ENCODE results near the gene TBX20.

DNA sequence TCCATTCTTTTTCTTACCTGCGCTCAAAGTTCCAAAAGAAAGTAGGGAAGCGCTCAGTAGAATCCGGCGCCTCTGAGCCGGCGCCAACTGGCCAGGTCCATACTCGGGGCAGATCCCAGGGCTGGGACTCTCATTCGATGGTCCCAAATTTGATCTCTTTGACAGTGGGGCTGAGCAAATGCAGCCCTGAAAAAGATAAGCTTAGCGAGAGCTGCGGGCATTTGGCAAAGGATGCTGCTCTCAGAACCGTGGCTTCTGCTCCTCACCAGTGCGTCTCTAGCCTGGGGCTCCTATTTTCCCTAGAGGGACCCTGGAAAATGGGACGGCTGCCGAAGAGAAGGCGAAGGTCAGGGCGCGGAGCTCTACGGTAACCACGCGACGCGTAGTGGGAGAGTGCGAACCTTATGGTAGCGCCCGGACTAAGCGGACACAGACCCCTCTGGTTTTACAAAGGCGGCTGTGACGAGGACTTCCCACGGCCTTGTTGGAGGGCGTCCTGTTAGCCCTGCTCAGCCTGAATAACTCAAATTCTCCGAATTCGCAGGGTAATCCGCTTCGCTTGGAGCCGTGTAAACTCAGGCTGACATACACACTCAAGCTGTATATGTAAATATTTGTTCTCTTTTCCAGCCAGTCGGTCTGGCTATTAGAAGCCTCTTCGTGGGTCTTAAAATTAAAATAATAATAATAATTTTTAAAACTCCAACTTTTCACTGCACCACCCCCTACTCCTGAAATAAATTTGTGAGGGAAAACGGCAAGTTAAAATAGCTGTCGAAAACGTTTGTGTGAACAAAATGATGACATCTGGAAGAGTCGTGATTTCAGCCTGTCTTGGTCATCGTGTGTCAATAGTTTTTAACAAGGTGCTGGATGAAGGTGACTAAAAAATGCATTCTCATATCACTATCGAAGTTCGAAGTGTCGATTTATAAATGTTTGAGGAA is 869 bp upstream of the TBX20 start:
- TF ChIP-seq, protein P1, sequence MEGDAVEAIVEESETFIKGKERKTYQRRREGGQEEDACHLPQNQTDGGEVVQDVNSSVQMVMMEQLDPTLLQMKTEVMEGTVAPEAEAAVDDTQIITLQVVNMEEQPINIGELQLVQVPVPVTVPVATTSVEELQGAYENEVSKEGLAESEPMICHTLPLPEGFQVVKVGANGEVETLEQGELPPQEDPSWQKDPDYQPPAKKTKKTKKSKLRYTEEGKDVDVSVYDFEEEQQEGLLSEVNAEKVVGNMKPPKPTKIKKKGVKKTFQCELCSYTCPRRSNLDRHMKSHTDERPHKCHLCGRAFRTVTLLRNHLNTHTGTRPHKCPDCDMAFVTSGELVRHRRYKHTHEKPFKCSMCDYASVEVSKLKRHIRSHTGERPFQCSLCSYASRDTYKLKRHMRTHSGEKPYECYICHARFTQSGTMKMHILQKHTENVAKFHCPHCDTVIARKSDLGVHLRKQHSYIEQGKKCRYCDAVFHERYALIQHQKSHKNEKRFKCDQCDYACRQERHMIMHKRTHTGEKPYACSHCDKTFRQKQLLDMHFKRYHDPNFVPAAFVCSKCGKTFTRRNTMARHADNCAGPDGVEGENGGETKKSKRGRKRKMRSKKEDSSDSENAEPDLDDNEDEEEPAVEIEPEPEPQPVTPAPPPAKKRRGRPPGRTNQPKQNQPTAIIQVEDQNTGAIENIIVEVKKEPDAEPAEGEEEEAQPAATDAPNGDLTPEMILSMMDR (CRISPR knock-in tag; IDR thresholded peaks at IDR 0.05) = no peak
- TF ChIP-seq FOXM1 (CRISPR knock-in tag; IDR thresholded peaks at IDR 0.05) (no peak), CEBPB (IDR thresholded peaks at IDR 0.05; ENCODE audit: borderline replicate concordance, low read depth, low read length) (no peak), U2AF1 (optimal IDR thresholded peaks at IDR 0.05; ENCODE audit: low read depth, low read length) (no peak), FOSL2 (CRISPR knock-in tag; IDR thresholded peaks at IDR 0.05) (no peak), SRSF1 (optimal IDR thresholded peaks at IDR 0.05; ENCODE audit: low read depth, low read length) (no peak), REPIN1 (CRISPR knock-in tag; IDR thresholded peaks at IDR 0.05; ENCODE audit: borderline replicate concordance, low read depth) (no peak), KDM4B (CRISPR knock-in tag; IDR thresholded peaks at IDR 0.05) (no peak), DR1 (CRISPR knock-in tag; IDR thresholded peaks at IDR 0.05) (no peak), PAWR (CRISPR knock-in tag; IDR thresholded peaks at IDR 0.05; ENCODE audit: borderline replicate concordance) (no peak), GTF2F1 (IDR thresholded peaks at IDR 0.05; ENCODE audit: low read length) (no peak)
